Testis (tissue), 3 donors: ENCODE data around the gene SLC4A2. TPM values are rescaled to one million over a fixed set of nuclear protein-coding genes. Genes with fewer than 3 reads are reported as not detected.
A peak's percentile ranks its signal among the peaks of the same experiment; 100 is the strongest.

ENCODE experiments used
- DNase-seq: peaks from one replicate; pipeline ENCODE4 v3.0.0-alpha.2; 2019
- H3K27ac ChIP-seq, 2 donors: fragments of 200-600 bp; sonication (generic); one replicate each; pipeline ENCODE4 v1.5.1; 2019
- H3K27me3 ChIP-seq: fragments of 200-600 bp; sonication (generic); one replicate; pipeline ENCODE4 v1.5.1; 2019
- H3K36me3 ChIP-seq: fragments of 200-600 bp; sonication (generic); one replicate; pipeline ENCODE4 v1.5.1; 2017; ENCODE audit warnings: low read depth; ENCODE audit errors: missing control alignments
- H3K4me1 ChIP-seq: fragments of 200-600 bp; sonication (generic); one replicate; pipeline ENCODE4 v1.5.1; 2019
- H3K4me3 ChIP-seq, 2 donors: fragments of 200-600 bp; sonication (generic); one replicate each; pipeline ENCODE4 v1.5.1; 2017 to 2019
- H3K9me3 ChIP-seq: fragments of 200-600 bp; sonication (generic); one replicate; pipeline ENCODE4 v1.5.1; 2017
- POLR2A ChIP-seq: fragments of 450-650 bp; IDR thresholded peaks from one replicate; pipeline ENCODE4 v1.6.1; 2017; ENCODE audit warnings: antibody characterized with exemption, mild to moderate bottlenecking, moderate library complexity
- WGBS, 2 donors: methylation state at CpG; one replicate each; pipeline ENCODE4 v1.1.5; 2018; 5-methylcytosine and 5-hydroxymethylcytosine counted together
- intact Hi-C: fragments of 100-400 bp; cut with DNase I; formaldehyde crosslinking; loops from one replicate; pipeline ENCODE4 v1.15.1; 2023; ENCODE audit warnings: low total_unique reads
- polyA plus RNA-seq: library from polyadenylated mRNA; stranded (reverse); fragments of 350-450 nt; fragmentation: Illumina TruSeq; extraction: RNeasy Lipid Tissue Mini Kit (QIAGEN cat#74804); gene quantifications from one replicate; pipeline ENCODE4 v1.2.3, GENCODE V29; 2014; ENCODE audit warnings: low read depth, low replicate concordance; ENCODE audit not compliant: insufficient read depth
- total RNA-seq, 2 donors: library from RNA; depleted of rRNA; stranded (reverse); fragments of >200 nt; gene quantifications; one replicate each; pipeline ENCODE4 v1.2.3, GENCODE V29; 2016
- TF ChIP-seq, protein P1 (sequence below), 3 experiments: fragments of 450-650 bp in 2 of 3; fragments of 200-600 bp in 1 of 3; sonication (generic) in 1 of 3; IDR thresholded peaks; one replicate each; pipeline ENCODE4 v1.5.1; 2016 to 2019; ENCODE audit warnings: antibody characterized with exemption in 3 of 3, mild to moderate bottlenecking in 2 of 3, moderate library complexity in 1 of 3

The SLC4A2 gene
- total and polyA plus RNA-seq, 3 donors from 2014 or later, result 68.9 to 153 (median 147) TPM

DNA sequence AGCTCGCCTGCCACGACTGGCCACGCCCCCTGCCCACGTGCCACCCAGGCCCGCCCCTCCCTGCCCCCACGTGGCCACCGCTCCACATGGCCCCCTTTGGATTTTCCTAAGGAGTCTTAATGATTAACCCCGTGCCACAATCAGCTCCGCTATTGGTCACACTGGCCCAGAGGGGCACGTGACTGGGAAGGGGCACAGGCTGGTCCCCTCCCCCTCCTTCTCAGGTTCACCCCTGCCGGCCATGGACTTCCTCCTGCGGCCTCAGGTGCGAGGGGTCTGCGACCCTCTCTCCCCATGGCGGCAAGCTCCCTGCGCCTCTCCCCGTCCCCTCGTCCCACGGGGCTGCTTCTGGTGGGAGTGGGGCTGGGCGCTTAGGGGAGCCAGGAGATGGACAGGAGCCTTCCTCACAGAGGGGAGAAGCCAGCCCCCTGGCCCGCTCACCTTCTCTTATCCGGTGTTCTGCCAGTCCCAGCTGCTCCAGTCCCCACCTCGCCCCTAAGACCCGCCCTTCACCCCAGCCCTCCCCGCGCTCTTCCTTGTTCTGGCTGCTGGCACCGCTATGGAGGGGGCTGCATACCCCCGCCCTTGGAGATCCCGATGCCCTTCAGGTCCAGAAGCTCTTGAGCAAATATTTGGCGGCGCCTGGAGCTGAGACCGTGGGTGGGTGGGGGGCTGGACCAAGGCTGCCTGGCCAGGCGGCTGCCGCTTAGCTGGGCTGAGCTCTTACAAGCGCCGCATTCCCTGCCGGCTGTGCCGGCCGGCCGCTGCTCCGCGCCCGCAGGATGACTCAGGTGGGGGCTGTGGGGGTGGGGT lies 3.2 kb downstream of the SLC4A2 start:
- no peaks in the 10 kb centered on the region for H3K27me3 ChIP-seq
- peak; percentile 77 for DNase-seq
- H3K36me3 ChIP-seq, result no peaks in the 10 kb centered on the region
- intact Hi-C loops, result no loop called here
- no peaks in the 10 kb centered on the region for H3K9me3 ChIP-seq
- H3K27ac ChIP-seq, result peak overlapping the region; percentile 41 to 55
- H3K4me1 ChIP-seq, result peaks cover 39% of the 10 kb centered on the region
- WGBS, 2 donors, result 35 to 44% methylated on average over 25 to 34 of the region's 43 CpGs
- peak overlapping the region in 1 of 2 donors; percentile 20 for H3K4me3 ChIP-seq
- TF ChIP-seq POLR2A, result no peak
- TF ChIP-seq, protein P1, sequence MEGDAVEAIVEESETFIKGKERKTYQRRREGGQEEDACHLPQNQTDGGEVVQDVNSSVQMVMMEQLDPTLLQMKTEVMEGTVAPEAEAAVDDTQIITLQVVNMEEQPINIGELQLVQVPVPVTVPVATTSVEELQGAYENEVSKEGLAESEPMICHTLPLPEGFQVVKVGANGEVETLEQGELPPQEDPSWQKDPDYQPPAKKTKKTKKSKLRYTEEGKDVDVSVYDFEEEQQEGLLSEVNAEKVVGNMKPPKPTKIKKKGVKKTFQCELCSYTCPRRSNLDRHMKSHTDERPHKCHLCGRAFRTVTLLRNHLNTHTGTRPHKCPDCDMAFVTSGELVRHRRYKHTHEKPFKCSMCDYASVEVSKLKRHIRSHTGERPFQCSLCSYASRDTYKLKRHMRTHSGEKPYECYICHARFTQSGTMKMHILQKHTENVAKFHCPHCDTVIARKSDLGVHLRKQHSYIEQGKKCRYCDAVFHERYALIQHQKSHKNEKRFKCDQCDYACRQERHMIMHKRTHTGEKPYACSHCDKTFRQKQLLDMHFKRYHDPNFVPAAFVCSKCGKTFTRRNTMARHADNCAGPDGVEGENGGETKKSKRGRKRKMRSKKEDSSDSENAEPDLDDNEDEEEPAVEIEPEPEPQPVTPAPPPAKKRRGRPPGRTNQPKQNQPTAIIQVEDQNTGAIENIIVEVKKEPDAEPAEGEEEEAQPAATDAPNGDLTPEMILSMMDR (IDR thresholded peaks at IDR 0.05), result no peak

DNA sequence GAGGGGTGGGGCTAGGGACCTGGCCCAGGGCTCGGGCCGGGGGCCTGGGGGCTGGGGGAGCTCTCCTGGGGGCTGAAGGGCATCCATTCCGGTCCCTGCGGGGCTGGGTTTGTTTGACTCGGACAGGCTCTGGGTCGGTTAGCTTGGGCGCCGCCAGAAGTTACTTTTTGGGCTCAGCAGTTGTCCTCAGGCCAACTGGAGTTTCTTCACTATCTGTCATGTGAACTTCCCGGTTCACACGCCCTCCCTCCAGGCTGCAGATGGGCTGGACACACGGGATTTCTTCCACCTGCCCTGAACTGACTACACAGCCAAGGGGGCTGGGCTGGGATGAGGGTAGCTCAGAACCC lies 3.8 kb downstream of the SLC4A2 start:
- peaks cover 39% of the 10 kb centered on the region for H3K4me1 ChIP-seq
- intact Hi-C loops, result no loop called here
- peak; percentile 80 for DNase-seq

DNA sequence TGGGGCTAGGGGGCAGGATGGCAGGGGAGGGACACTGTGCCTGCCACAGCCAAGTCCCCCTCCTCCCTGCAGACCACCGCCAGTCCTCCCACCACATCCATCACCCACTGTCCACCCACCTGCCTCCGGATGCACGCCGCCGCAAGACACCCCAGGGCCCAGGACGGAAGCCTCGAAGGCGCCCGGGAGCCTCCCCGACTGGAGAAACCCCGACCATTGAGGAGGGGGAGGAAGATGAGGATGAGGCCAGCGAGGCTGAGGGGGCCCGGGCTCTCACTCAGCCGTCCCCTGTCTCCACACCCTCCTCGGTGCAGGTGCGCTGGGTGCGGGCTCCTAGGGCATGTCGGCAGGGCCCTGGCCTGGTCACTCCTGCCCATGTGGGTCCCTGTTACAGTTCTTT lies 5.1 kb downstream of the SLC4A2 start:
- no peak for TF ChIP-seq POLR2A
- TF ChIP-seq, protein P1 (IDR thresholded peaks at IDR 0.05), result no peak
- no peak overlapping the region for H3K27ac ChIP-seq

More for the DNA sequence above, 3.8 kb downstream of the SLC4A2 start:
- peak overlapping the region in 1 of 2 donors; percentile 20 for H3K4me3 ChIP-seq
- H3K9me3 ChIP-seq, result no peaks in the 10 kb centered on the region
- H3K36me3 ChIP-seq, result no peaks in the 10 kb centered on the region
- WGBS, 2 donors, result 10 to 44% methylated on average over 5 to 11 of the region's 11 CpGs
- H3K27ac ChIP-seq, result peak overlapping the region; percentile 41 to 55
- no peak for TF ChIP-seq POLR2A
- TF ChIP-seq, protein P1 (IDR thresholded peaks at IDR 0.05), result no peak
- H3K27me3 ChIP-seq, result no peaks in the 10 kb centered on the region

DNA sequence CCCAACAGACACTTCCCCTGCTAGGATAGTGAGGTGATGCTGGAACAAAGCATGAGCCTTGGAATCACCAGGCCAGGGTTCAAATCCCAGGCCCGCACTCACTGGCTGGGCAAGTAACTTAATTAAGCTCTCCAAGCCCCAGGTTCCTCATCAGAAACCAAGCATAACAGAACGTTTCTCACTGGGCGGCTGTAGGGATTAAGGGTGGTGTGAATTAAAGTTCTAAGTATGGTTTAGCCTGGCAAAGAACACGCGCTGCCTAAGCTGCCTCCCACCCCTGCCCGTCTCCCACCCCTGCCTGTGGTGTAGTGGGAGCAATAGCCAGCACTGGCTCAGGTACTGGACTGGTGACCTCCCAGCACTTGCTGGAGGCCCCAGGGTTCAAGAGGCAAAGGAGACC lies 5.6 kb downstream of the SLC4A2 start:
- intact Hi-C loops, result no loop called here
- no peaks in the 10 kb centered on the region for H3K9me3 ChIP-seq
- H3K27me3 ChIP-seq, result no peaks in the 10 kb centered on the region
- 82 to 94% methylated on average over 5 to 6 of the region's 6 CpGs for WGBS, 2 donors
- H3K4me1 ChIP-seq, result peaks cover 32% of the 10 kb centered on the region
- no peak for DNase-seq
- H3K4me3 ChIP-seq, result no peak overlapping the region
- H3K36me3 ChIP-seq, result no peaks in the 10 kb centered on the region
- no peak overlapping the region for H3K27ac ChIP-seq
- TF ChIP-seq, protein P1 (IDR thresholded peaks at IDR 0.05), result no peak
- no peak for TF ChIP-seq POLR2A

More for the DNA sequence above, 5.1 kb downstream of the SLC4A2 start:
- Histone ChIP-seq H3K9me3 (no peaks in the 10 kb centered on the region), H3K27me3 (no peaks in the 10 kb centered on the region), H3K4me3 (no peak overlapping the region), H3K4me1 (peaks cover 32% of the 10 kb centered on the region), H3K36me3 (no peaks in the 10 kb centered on the region)
- no peak for DNase-seq
- WGBS, 2 donors, result 89 to 97% methylated on average over 13 to 18 of the region's 18 CpGs
- intact Hi-C loops, result no loop called here

DNA sequence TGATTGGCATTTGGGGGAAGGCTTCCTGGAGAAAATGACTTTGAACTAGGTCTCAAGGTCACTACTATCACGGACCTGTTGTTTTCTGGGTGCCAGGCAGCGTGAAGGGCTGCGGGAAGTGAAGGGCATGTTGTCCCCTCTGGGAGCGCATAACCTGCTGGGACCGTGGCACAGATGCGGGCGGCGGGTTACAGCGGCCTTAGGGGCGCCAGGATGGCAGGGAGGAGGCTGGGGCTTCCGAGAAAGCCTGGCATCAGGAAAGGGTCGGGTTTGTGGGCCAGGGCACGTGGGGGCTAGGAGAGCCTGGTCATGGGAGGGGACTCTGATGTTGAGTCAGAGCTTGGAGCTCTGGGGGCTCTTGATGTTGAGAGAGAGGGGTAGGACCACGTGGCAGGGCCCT lies 6.1 kb downstream of the SLC4A2 start:
- no peak for TF ChIP-seq POLR2A
- TF ChIP-seq, protein P1 (IDR thresholded peaks at IDR 0.05), result no peak
- Histone ChIP-seq H3K27ac (no peak overlapping the region), H3K4me3 (no peak overlapping the region), H3K9me3 (no peaks in the 10 kb centered on the region), H3K27me3 (no peaks in the 10 kb centered on the region), H3K36me3 (no peaks in the 10 kb centered on the region), H3K4me1 (peaks cover 31% of the 10 kb centered on the region)
- 72 to 86% methylated on average over 13 to 14 of the region's 14 CpGs for WGBS, 2 donors
- DNase-seq, result no peak
- intact Hi-C loops, result no loop called here
